A549 (cell line): ENCODE results near the gene PRSS35. TPM values are rescaled to one million over a fixed set of nuclear protein-coding genes. Genes with fewer than 3 reads are reported as not detected.

Experiments
- ATAC-seq, 2 experiments: fragments of 200-7000 bp in 1 of 2; fragments of >200 bp in 1 of 2; cut with Nextera tagmentation in 1 of 2; cut with Tn5 transposase in 1 of 2; 3 replicates each; pipeline versions ENCODE4 v1.8.0 to v1.9.1; 2018 to 2020; ENCODE audit warnings: mild to moderate bottlenecking in 1 of 2, moderate library complexity in 1 of 2
- CTCF ChIA-PET: fragments of 300-600 bp; sonication (Branson Sonifier 250); formaldehyde crosslinking; extraction: SDS; loops from one replicate; lab custom pipeline; 2021; ENCODE audit warnings: antibody characterized with exemption, inconsistent platforms; lab: Yijun Ruan, JAX
- POLR2A ChIA-PET: fragments of 350-600 bp; formaldehyde crosslinking; extraction: SDS; loops from one replicate; lab custom pipeline; 2021; ENCODE audit warnings: antibody characterized with exemption, inconsistent platforms; lab: Yijun Ruan, JAX
- DNase-seq, 2 experiments: peaks; one replicate each; pipeline versions ENCODE4 v3.0.0 to v3.0.0-alpha.2; 2011 to 2016; ENCODE audit warnings: low read depth in 1 of 2, low spot score in 1 of 2
- FAIRE-seq: peaks from 2 replicates; lab custom pipeline; 2011; peaks lifted over from hg19 to GRCh38; lab: Jason Lieb, UNC
- H3K27ac ChIP-seq, 2 experiments: fragments of >200 bp; sonication (Bioruptor Twin); formaldehyde crosslinking; 3 replicates each; pipeline ENCODE4 v1.5.1; 2016 to 2017
- H3K4me1 ChIP-seq: fragments of >200 bp; sonication (Bioruptor Twin); formaldehyde crosslinking; 3 replicates; pipeline ENCODE4 v1.6.1; 2016
- H3K4me2 ChIP-seq: fragments of >200 bp; sonication (Bioruptor Twin); formaldehyde crosslinking; 3 replicates; pipeline ENCODE4 v1.6.1; 2016
- H3K4me3 ChIP-seq: fragments of >200 bp; sonication (Bioruptor Twin); formaldehyde crosslinking; 3 replicates; pipeline ENCODE4 v1.5.1; 2016
- H3K9me3 ChIP-seq: fragments of >200 bp; sonication (Bioruptor Twin); formaldehyde crosslinking; 3 replicates; pipeline ENCODE4 v1.6.1; 2016
- CBX8 ChIP-seq: fragments of 200-600 bp; sonication (generic); IDR thresholded peaks from 2 replicates; pipeline ENCODE4 v1.6.1; 2016
- EHMT2 ChIP-seq: fragments of 200-600 bp; sonication (generic); IDR thresholded peaks from 2 replicates; pipeline ENCODE4 v1.6.1; 2016; ENCODE audit warnings: antibody characterized with exemption, low read depth, mild to moderate bottlenecking, moderate library complexity
- FOSB ChIP-seq: fragments of 250-450 bp; sonication (Bioruptor Pico); IDR thresholded peaks from 2 replicates; pipeline ENCODE4 v1.5.0; 2020; ENCODE audit warnings: mild to moderate bottlenecking, moderate library complexity
- GATA3 ChIP-seq: IDR thresholded peaks from 2 replicates; pipeline ENCODE4 v1.6.1; 2012; ENCODE audit warnings: borderline replicate concordance
- HDAC2 ChIP-seq: fragments of 200-600 bp; sonication (generic); IDR thresholded peaks from 2 replicates; pipeline ENCODE4 v1.6.1; 2016
- HEYL ChIP-seq: fragments of 250-450 bp; sonication (Bioruptor Pico); IDR thresholded peaks from 2 replicates; pipeline ENCODE4 v1.8.0; 2021; ENCODE audit warnings: mild to moderate bottlenecking, moderate library complexity
- JUN ChIP-seq, 2 experiments: fragments of >200 bp; sonication (Bioruptor Twin); formaldehyde crosslinking; IDR thresholded peaks; 2 replicates in 1 of 2; 3 replicates in 1 of 2; pipeline ENCODE4 v1.6.1; 2016 to 2017
- JUNB ChIP-seq: fragments of >200 bp; sonication (Bioruptor Twin); formaldehyde crosslinking; IDR thresholded peaks from 2 replicates; pipeline ENCODE4 v1.6.1; 2016
- KDM5A ChIP-seq: fragments of 200-600 bp; sonication (generic); IDR thresholded peaks from 2 replicates; pipeline ENCODE4 v1.6.1; 2016; ENCODE audit warnings: antibody characterized with exemption, mild to moderate bottlenecking
- MAZ ChIP-seq: fragments of 150-350 bp; IDR thresholded peaks from 2 replicates; pipeline ENCODE4 v1.6.1; 2014; ENCODE audit warnings: antibody characterized with exemption, low read depth, low read length, borderline replicate concordance
- MYC ChIP-seq: IDR thresholded peaks from 2 replicates; pipeline ENCODE4 v1.6.1; 2012; ENCODE audit warnings: mild to moderate bottlenecking, inconsistent platforms, low read length, improper control_type of control experiment, borderline replicate concordance
- NR3C1 ChIP-seq: fragments of >200 bp; sonication (Bioruptor Twin); formaldehyde crosslinking; IDR thresholded peaks from 3 replicates; pipeline ENCODE4 v1.6.1; 2017
- POLR2A ChIP-seq: IDR thresholded peaks from 2 replicates; pipeline ENCODE4 v1.6.1; 2012; ENCODE audit warnings: mild to moderate bottlenecking, low read length
- RAD21 ChIP-seq, 2 experiments: fragments of >200 bp in 1 of 2; sonication (Bioruptor Twin) in 1 of 2; formaldehyde crosslinking in 1 of 2; IDR thresholded peaks in 1 of 2; conservative IDR thresholded peaks in 1 of 2; 2 replicates in 1 of 2; 3 replicates in 1 of 2; pipeline ENCODE4 v1.6.1; 2012 to 2018; ENCODE audit warnings: inconsistent platforms in 1 of 2
- RCOR1 ChIP-seq: fragments of 150-350 bp; IDR thresholded peaks from 2 replicates; pipeline ENCODE4 v1.6.1; 2014; ENCODE audit warnings: antibody characterized with exemption, low read length, low read depth
- RNF2 ChIP-seq: fragments of 200-600 bp; sonication (generic); IDR thresholded peaks from 2 replicates; pipeline ENCODE4 v1.6.1; 2016; ENCODE audit warnings: low read depth, mild to moderate bottlenecking, antibody characterized with exemption, moderate library complexity, borderline replicate concordance
- SMC3 ChIP-seq: fragments of >200 bp; sonication (Bioruptor Twin); formaldehyde crosslinking; IDR thresholded peaks from 3 replicates; pipeline ENCODE4 v1.6.1; 2018; ENCODE audit warnings: inconsistent platforms
- ZNF302 ChIP-seq: fragments of 250-450 bp; sonication (Bioruptor Pico); IDR thresholded peaks from 2 replicates; pipeline ENCODE4 v1.9.0; 2021; ENCODE audit warnings: inconsistent platforms, mild to moderate bottlenecking, moderate library complexity
- ZSCAN20 ChIP-seq: fragments of 250-450 bp; sonication (Bioruptor Pico); IDR thresholded peaks from 2 replicates; pipeline ENCODE4 v1.8.0; 2022; ENCODE audit warnings: mild to moderate bottlenecking, moderate library complexity
- whole genome bisulfite sequencing: methylation state at CpG from one replicate; pipeline ENCODE4 v1.1.6; 2017; ENCODE audit errors: missing lambda C conversion rate; 5-methylcytosine and 5-hydroxymethylcytosine counted together
- polyA plus RNA-seq, 4 experiments: library from polyadenylated mRNA; depleted of rRNA in 3 of 4; stranded (reverse); fragments of >200 nt; fragmentation: RNase III in 1 of 4; extraction: RNeasy Plus Mini Kit Qiagen cat#74134 plus additional on column Dnase treatment in 1 of 4; gene quantifications; 2 replicates in 3 of 4; 3 replicates in 1 of 4; pipeline ENCODE4 v1.2.3, GENCODE V29; 2011 to 2017
- TF ChIP-seq, protein P1 (sequence below): fragments of 250-450 bp; sonication (Bioruptor Pico); IDR thresholded peaks from 2 replicates; pipeline ENCODE4 v1.5.0; 2021; ENCODE audit warnings: mild to moderate bottlenecking, moderate library complexity, borderline replicate concordance
- TF ChIP-seq, protein P2 (sequence below): fragments of 200-600 bp; sonication (generic); IDR thresholded peaks from 2 replicates; pipeline ENCODE4 v1.6.1; 2016; ENCODE audit warnings: antibody characterized with exemption, mild to moderate bottlenecking, moderate library complexity

The PRSS35 gene
- polyA plus RNA-seq, 2 of the 4 experiments (the other 2 are of a cell fraction): 0.61 to 1.9 TPM

DNA sequence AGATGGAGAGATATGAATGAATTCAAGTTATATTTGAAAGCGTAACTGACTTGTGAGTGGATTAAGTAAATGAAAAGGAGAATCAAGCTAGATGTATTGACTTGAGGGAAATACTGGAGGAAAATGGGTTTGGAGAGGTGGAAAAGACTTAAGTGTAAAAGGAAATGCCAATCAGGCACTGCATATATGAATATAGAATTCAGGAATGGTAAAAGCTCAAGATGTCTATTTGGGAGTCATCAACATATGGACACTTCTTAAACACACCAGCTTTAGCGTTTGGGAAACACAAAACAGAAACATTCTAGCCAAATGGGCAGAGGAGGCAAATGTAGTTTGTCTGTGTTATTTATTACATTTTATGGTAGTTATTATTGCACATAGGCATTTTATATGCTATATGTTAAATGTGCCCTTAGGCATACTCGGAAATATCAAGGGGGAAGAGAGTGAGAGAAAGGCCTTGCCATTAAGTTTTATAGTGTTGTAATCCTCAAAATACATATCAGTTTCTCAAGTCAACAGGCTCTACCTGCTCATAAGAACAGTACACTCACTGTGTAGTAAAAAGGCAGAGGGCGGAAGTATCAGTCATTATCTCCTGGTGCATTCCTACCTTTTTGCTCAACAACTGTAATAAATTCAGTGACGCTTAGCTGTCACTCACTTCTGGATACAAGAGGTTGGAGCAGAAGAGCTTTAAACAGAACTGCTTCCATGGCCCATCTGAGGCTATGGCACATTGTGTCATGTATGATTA is 47.8 kb upstream of the PRSS35 start:
- 90% methylated on average over 5 of the region's 5 CpGs for WGBS
- no peaks in the 10 kb centered on the region for H3K9me3 ChIP-seq
- no peak overlapping the region for H3K4me3 ChIP-seq
- CTCF ChIA-PET: interaction anchor here (0.9 kb wide), 1 partner anchor 49 kb away, joined by 3 read pairs; no protein-coding TSS in a partner anchor
- H3K4me2 ChIP-seq: no peak overlapping the region
- POLR2A ChIA-PET: no interaction called here
- ATAC-seq: no peak
- no peak for FAIRE-seq
- TF ChIP-seq KDM5A: no peak
- TF ChIP-seq RCOR1: no peak
- no peak for TF ChIP-seq POLR2A
- no peak for TF ChIP-seq JUN (IDR thresholded peaks at IDR 0.05)
- no peak for TF ChIP-seq RAD21 (conservative IDR thresholded peaks at IDR 0.05 in 1 of 2, IDR thresholded peaks at IDR 0.05 in 1 of 2)
- TF ChIP-seq, protein P1, sequence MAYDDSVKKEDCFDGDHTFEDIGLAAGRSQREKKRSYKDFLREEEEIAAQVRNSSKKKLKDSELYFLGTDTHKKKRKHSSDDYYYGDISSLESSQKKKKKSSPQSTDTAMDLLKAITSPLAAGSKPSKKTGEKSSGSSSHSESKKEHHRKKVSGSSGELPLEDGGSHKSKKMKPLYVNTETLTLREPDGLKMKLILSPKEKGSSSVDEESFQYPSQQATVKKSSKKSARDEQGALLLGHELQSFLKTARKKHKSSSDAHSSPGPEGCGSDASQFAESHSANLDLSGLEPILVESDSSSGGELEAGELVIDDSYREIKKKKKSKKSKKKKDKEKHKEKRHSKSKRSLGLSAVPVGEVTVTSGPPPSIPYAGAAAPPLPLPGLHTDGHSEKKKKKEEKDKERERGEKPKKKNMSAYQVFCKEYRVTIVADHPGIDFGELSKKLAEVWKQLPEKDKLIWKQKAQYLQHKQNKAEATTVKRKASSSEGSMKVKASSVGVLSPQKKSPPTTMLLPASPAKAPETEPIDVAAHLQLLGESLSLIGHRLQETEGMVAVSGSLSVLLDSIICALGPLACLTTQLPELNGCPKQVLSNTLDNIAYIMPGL (CRISPR knock-in tag): no peak
- no peak for TF ChIP-seq ZNF302 (CRISPR knock-in tag)
- TF ChIP-seq MYC: no peak
- TF ChIP-seq RNF2: no peak
- no peak for TF ChIP-seq GATA3
- H3K27ac ChIP-seq: no peak overlapping the region
- DNase-seq: no peak
- no peaks in the 10 kb centered on the region for H3K4me1 ChIP-seq

DNA sequence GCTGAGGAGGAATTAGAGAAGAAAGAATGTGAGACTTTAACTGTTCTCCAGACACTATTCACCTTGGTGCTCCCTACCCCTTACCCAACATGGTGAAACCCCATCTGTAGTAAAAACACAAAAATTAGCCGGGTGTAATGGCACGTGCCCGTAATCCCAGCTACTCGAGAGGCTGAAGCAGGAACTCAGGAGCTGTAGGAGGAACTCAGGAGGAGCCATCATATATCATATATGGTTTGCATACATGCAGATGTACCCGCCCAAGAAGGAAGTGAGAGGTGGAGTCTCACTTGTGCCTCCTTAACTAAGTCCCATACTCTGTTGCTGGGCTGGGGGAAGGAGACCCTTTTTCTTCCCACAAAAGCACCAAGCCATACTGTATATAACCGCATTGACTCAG is 46.0 kb upstream of the PRSS35 start:
- FAIRE-seq (no peak), ATAC-seq (no peak), DNase-seq (no peak)
- H3K9me3 ChIP-seq: no peaks in the 10 kb centered on the region
- no peak overlapping the region for H3K27ac ChIP-seq
- ChIA-PET CTCF (interaction anchor here (1.4 kb wide), 1 partner anchor 400 kb away, joined by 4 read pairs; the partner anchor contains the start of gene UBE3D), POLR2A (no interaction called here)
- no peaks in the 10 kb centered on the region for H3K4me1 ChIP-seq
- H3K4me2 ChIP-seq: no peak overlapping the region
- TF ChIP-seq JUNB (no peak), CBX8 (no peak), ZSCAN20 (no peak), MAZ (no peak), HEYL (CRISPR knock-in tag) (no peak), HDAC2 (no peak), NR3C1 (no peak), RNF2 (no peak)
- H3K4me3 ChIP-seq: no peak overlapping the region
- 64% methylated on average over 6 of the region's 6 CpGs for WGBS

DNA sequence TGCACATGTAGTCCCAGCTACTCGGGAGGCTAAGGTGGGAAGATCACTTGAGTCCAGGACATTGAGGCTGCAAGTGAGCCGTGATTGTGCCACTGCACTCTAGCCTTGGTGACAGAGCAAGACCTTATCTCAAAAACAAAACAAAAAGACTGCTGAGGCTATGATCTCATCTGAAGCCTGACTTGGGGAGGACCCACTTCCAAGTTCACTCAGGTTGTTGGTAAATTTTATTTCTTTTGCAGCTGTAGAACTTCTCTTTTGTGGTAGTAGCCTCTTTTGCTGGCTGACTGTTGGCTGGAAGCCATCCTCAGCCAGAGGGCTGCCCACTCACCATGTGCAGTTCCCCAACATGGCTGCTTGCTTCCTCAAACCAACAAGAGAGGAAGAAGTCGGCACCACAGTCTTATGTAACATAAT is 44.7 kb upstream of the PRSS35 start:
- ChIA-PET POLR2A (no interaction called here), CTCF (no interaction called here)
- Histone ChIP-seq H3K9me3 (no peaks in the 10 kb centered on the region), H3K4me2 (no peak overlapping the region), H3K27ac (no peak overlapping the region), H3K4me3 (no peak overlapping the region), H3K4me1 (no peaks in the 10 kb centered on the region)
- TF ChIP-seq, protein P1 (CRISPR knock-in tag): no peak
- TF ChIP-seq, protein P2, sequence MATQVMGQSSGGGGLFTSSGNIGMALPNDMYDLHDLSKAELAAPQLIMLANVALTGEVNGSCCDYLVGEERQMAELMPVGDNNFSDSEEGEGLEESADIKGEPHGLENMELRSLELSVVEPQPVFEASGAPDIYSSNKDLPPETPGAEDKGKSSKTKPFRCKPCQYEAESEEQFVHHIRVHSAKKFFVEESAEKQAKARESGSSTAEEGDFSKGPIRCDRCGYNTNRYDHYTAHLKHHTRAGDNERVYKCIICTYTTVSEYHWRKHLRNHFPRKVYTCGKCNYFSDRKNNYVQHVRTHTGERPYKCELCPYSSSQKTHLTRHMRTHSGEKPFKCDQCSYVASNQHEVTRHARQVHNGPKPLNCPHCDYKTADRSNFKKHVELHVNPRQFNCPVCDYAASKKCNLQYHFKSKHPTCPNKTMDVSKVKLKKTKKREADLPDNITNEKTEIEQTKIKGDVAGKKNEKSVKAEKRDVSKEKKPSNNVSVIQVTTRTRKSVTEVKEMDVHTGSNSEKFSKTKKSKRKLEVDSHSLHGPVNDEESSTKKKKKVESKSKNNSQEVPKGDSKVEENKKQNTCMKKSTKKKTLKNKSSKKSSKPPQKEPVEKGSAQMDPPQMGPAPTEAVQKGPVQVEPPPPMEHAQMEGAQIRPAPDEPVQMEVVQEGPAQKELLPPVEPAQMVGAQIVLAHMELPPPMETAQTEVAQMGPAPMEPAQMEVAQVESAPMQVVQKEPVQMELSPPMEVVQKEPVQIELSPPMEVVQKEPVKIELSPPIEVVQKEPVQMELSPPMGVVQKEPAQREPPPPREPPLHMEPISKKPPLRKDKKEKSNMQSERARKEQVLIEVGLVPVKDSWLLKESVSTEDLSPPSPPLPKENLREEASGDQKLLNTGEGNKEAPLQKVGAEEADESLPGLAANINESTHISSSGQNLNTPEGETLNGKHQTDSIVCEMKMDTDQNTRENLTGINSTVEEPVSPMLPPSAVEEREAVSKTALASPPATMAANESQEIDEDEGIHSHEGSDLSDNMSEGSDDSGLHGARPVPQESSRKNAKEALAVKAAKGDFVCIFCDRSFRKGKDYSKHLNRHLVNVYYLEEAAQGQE: no peak
- TF ChIP-seq FOSB (CRISPR knock-in tag) (no peak), SMC3 (no peak), EHMT2 (no peak)
- ATAC-seq: no peak
- DNase-seq: no peak
- WGBS: 54% methylated on average over 3 of the region's 3 CpGs
- FAIRE-seq: no peak
